HG02970 (cell line): ENCODE results near the gene HMHB1.

Source experiments
- ATAC-seq: cut with Tn5 transposase; IDR thresholded peaks from one replicate; pipeline ENCODE4 v1.9.1; 2021; ENCODE audit warnings: mild to moderate bottlenecking, moderate library complexity, moderate number of reproducible peaks; ENCODE audit not compliant: unreplicated experiment, low FRiP score

The HMHB1 gene

GRCh38 chr5:143860211-143860610 is 48.2 kb downstream of the HMHB1 start:
- no peak for ATAC-seq

- ATAC-seq = no peak
Measured at GRCh38 chr5:143862271-143862670, 50.3 kb downstream of the HMHB1 start.

GRCh38 chr5:143865426-143866025 is 53.6 kb downstream of the HMHB1 start:
- ATAC-seq = no peak
